ENCODE measurements around the gene ITM2C. TPM values are rescaled to one million over a fixed set of nuclear protein-coding genes. Genes with fewer than 3 reads are reported as not detected.
A peak's percentile ranks its signal among the peaks of the same experiment; 100 is the strongest.

ITM2C gene
- total and polyA plus RNA-seq, 2 of the 13 experiments (the other 11 are each of a cell fraction or from before 2014, with no cell fraction given), result 70.5 to 270 TPM

DNA sequence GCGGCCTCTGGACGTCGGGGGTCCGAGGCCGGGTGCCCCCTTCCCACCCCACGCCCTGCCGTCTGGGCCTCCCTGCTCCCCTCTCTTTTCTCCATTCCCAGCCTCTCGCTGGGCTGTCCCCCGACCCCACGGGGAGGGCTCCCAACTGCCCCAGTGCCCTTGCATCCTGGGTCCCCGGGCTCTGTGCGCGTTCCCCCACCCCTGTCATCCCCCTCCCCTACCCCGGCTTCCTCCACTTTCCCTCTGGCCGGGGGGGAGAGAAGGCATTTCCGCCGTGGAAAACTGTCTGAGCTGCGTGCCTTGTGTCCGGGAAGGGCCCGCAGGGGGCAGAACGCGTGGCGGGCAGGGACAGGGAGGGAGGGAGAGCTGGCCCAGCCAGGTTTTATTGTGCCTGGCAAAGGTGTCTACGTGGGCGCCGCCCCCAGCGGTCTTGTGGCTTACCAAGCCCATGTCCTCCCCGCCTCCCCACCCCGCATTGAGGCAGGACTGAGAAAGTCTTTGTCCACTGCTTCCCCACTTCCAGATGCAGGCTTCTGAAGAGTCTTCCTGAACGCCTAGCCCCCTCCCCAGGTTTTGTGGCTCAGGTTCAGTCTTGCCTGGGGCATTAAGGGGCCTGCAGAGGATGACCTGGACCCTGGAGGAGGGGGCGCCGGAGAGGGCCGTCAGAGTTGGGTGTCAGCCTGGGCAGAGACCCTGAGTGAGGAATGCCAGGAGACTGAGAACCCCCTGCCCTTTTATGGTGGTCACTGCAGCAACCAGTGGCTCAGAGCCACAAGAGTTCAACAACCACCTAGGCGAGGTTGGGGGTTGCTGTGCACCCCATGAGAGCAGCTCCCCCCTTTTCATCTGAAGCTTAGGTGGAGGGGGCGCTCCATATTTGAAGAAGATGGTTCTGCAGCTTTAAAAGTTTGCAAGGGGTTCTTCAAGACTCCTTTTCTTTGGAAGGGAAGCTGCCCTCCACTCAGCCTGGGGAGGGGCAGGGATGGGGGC lies 1.3 kb downstream of the ITM2C start (continued):
- no peak for TF ChIP-seq GTF2F1 (IDR thresholded peaks at IDR 0.05; ENCODE audit: low read length)
- TF ChIP-seq DPF2 (CRISPR knock-in tag; IDR thresholded peaks at IDR 0.05; ENCODE audit: borderline replicate concordance, low read depth), result no peak
- TF ChIP-seq, protein P1, sequence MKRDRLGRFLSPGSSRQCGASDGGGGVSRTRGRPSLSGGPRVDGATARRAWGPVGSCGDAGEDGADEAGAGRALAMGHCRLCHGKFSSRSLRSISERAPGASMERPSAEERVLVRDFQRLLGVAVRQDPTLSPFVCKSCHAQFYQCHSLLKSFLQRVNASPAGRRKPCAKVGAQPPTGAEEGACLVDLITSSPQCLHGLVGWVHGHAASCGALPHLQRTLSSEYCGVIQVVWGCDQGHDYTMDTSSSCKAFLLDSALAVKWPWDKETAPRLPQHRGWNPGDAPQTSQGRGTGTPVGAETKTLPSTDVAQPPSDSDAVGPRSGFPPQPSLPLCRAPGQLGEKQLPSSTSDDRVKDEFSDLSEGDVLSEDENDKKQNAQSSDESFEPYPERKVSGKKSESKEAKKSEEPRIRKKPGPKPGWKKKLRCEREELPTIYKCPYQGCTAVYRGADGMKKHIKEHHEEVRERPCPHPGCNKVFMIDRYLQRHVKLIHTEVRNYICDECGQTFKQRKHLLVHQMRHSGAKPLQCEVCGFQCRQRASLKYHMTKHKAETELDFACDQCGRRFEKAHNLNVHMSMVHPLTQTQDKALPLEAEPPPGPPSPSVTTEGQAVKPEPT (CRISPR knock-in tag; IDR thresholded peaks at IDR 0.05; ENCODE audit: low read depth), result no peak
- TF ChIP-seq, protein P2, sequence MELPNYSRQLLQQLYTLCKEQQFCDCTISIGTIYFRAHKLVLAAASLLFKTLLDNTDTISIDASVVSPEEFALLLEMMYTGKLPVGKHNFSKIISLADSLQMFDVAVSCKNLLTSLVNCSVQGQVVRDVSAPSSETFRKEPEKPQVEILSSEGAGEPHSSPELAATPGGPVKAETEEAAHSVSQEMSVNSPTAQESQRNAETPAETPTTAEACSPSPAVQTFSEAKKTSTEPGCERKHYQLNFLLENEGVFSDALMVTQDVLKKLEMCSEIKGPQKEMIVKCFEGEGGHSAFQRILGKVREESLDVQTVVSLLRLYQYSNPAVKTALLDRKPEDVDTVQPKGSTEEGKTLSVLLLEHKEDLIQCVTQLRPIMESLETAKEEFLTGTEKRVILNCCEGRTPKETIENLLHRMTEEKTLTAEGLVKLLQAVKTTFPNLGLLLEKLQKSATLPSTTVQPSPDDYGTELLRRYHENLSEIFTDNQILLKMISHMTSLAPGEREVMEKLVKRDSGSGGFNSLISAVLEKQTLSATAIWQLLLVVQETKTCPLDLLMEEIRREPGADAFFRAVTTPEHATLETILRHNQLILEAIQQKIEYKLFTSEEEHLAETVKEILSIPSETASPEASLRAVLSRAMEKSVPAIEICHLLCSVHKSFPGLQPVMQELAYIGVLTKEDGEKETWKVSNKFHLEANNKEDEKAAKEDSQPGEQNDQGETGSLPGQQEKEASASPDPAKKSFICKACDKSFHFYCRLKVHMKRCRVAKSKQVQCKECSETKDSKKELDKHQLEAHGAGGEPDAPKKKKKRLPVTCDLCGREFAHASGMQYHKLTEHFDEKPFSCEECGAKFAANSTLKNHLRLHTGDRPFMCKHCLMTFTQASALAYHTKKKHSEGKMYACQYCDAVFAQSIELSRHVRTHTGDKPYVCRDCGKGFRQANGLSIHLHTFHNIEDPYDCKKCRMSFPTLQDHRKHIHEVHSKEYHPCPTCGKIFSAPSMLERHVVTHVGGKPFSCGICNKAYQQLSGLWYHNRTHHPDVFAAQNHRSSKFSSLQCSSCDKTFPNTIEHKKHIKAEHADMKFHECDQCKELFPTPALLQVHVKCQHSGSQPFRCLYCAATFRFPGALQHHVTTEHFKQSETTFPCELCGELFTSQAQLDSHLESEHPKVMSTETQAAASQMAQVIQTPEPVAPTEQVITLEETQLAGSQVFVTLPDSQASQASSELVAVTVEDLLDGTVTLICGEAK (IDR thresholded peaks at IDR 0.05), result no peak
- TF ChIP-seq, protein P2 (CRISPR knock-in tag; IDR thresholded peaks at IDR 0.05), result 0 out of 2 replicates have a peak, but pooled peaks have one; percentile 47
- TF ChIP-seq, protein P3, sequence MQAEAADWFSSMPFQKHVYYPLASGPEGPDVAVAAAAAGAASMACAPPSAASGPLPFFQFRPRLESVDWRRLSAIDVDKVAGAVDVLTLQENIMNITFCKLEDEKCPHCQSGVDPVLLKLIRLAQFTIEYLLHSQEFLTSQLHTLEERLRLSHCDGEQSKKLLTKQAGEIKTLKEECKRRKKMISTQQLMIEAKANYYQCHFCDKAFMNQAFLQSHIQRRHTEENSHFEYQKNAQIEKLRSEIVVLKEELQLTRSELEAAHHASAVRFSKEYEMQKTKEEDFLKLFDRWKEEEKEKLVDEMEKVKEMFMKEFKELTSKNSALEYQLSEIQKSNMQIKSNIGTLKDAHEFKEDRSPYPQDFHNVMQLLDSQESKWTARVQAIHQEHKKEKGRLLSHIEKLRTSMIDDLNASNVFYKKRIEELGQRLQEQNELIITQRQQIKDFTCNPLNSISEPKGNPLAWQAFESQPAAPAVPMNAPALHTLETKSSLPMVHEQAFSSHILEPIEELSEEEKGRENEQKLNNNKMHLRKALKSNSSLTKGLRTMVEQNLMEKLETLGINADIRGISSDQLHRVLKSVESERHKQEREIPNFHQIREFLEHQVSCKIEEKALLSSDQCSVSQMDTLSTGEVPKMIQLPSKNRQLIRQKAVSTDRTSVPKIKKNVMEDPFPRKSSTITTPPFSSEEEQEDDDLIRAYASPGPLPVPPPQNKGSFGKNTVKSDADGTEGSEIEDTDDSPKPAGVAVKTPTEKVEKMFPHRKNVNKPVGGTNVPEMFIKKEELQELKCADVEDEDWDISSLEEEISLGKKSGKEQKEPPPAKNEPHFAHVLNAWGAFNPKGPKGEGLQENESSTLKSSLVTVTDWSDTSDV (CRISPR knock-in tag; IDR thresholded peaks at IDR 0.05), result no peak
- TF ChIP-seq ZNF598 (CRISPR knock-in tag; IDR thresholded peaks at IDR 0.05; ENCODE audit: borderline replicate concordance), result no peak
- TF ChIP-seq, protein P4, sequence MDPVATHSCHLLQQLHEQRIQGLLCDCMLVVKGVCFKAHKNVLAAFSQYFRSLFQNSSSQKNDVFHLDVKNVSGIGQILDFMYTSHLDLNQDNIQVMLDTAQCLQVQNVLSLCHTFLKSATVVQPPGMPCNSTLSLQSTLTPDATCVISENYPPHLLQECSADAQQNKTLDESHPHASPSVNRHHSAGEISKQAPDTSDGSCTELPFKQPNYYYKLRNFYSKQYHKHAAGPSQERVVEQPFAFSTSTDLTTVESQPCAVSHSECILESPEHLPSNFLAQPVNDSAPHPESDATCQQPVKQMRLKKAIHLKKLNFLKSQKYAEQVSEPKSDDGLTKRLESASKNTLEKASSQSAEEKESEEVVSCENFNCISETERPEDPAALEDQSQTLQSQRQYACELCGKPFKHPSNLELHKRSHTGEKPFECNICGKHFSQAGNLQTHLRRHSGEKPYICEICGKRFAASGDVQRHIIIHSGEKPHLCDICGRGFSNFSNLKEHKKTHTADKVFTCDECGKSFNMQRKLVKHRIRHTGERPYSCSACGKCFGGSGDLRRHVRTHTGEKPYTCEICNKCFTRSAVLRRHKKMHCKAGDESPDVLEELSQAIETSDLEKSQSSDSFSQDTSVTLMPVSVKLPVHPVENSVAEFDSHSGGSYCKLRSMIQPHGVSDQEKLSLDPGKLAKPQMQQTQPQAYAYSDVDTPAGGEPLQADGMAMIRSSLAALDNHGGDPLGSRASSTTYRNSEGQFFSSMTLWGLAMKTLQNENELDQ (CRISPR knock-in tag; IDR thresholded peaks at IDR 0.05; ENCODE audit: borderline replicate concordance), result no peak
- no peak for TF ChIP-seq ZNF776 (CRISPR knock-in tag; IDR thresholded peaks at IDR 0.05)
- no peak for TF ChIP-seq XBP1 (CRISPR knock-in tag; IDR thresholded peaks at IDR 0.05)
- TF ChIP-seq MED13 (CRISPR knock-in tag; IDR thresholded peaks at IDR 0.05), result 0 out of 2 replicates have a peak, but pooled peaks have one; percentile 40
